Neural cell (in vitro differentiated cells): ENCODE data around the gene NDUFA11.

ENCODE experiments used
- EP300 ChIP-seq: fragments of 450-650 bp; conservative IDR thresholded peaks from 2 replicates; pipeline ENCODE4 v1.6.1; 2014; ENCODE audit warnings: antibody characterized with exemption, mild to moderate bottlenecking, moderate library complexity; ENCODE audit not compliant: poor library complexity, severe bottlenecking
- MXI1 ChIP-seq: fragments of 450-650 bp; conservative IDR thresholded peaks from 2 replicates; pipeline ENCODE4 v1.6.1; 2014; ENCODE audit warnings: antibody characterized with exemption, mild to moderate bottlenecking; ENCODE audit not compliant: poor library complexity, severe bottlenecking

- TF ChIP-seq EP300: no peak
- TF ChIP-seq MXI1: no peak
Observed at GRCh38 chr19:5867201-5868136, 36.1 kb downstream of the NDUFA11 start.
